Progenitor cell of endocrine pancreas (in vitro differentiated cells): ENCODE measurements around the gene CEP41. TPM values are rescaled to one million over a fixed set of nuclear protein-coding genes. Genes with fewer than 3 reads are reported as not detected.
"Not testable (repeated sequence)": the region's sequence is repeated elsewhere in the genome, so short reads cannot be mapped to it uniquely, and the experiment has no call there.

Experiments used
- DNase-seq: peaks from one replicate; pipeline ENCODE4 v3.0.0; 2021; ENCODE audit warnings: low spot score; ENCODE audit not compliant: unreplicated experiment
- H3K27ac Mint-ChIP-seq: 2 replicates; pipeline ENCODE4 v1.8.0; 2021; ENCODE audit warnings: mild to moderate bottlenecking, moderate library complexity, mixed read lengths
- H3K27me3 Mint-ChIP-seq: 2 replicates; pipeline ENCODE4 v1.8.0; 2021; ENCODE audit warnings: mixed read lengths
- H3K36me3 Mint-ChIP-seq: 2 replicates; pipeline ENCODE4 v1.8.0; 2022; ENCODE audit warnings: mixed read lengths; ENCODE audit not compliant: insufficient read depth
- H3K4me1 Mint-ChIP-seq: 2 replicates; pipeline ENCODE4 v1.8.0; 2021; ENCODE audit warnings: low read depth, mixed read lengths
- H3K4me3 Mint-ChIP-seq: 2 replicates; pipeline ENCODE4 v1.8.0; 2021; ENCODE audit warnings: low read depth, mild to moderate bottlenecking, moderate library complexity, mixed read lengths
- H3K9me3 Mint-ChIP-seq: 2 replicates; pipeline ENCODE4 v1.8.0; 2021; ENCODE audit warnings: low read depth, mixed read lengths
- CTCF ChIP-seq: fragments of 200-600 bp; sonication (generic); IDR thresholded peaks from one replicate; pipeline ENCODE4 v1.5.0; 2021; ENCODE audit warnings: antibody characterized with exemption, mild to moderate bottlenecking; ENCODE audit not compliant: unreplicated experiment
- total RNA-seq: library from RNA; stranded (reverse); gene quantifications from 2 replicates; pipeline ENCODE4 v1.2.1, GENCODE V29; 2021

Gene CEP41
- total RNA-seq, 1 donor from 2014 or later, result 31.8 TPM

DNA sequence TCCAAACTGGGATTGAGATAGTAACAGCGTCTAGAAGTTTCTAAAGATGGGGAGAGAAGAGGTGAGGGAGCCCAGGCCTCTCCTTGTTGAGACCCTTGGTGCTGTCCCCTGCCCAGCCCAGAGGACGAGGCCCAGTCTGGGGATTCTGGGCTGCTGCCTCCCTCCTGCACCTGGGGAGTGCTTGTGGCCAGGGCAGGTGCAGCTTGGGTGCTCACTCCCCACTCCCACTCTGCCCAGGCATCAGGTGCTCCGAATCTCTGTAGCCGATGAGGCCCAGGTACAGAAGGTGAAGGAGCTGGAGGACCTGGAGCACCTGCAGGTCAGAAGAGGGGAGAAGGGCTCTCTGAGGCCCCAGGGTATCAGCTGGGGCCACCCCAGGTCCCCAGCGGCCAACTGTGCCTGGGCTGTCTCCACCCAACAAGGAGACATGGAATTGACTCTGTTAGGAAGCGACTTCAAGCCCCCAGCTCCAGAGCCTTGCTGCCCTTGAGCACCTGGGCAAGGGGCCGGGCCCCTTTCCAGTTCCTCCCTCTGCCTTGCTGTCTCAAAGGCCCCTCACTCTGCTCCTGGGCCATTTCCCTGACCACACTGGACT is 59.9 kb downstream of the CEP41 start:
- peaks cover 11% of the 10 kb centered on the region for H3K9me3 Mint-ChIP-seq
- peaks cover 6% of the 10 kb centered on the region for H3K36me3 Mint-ChIP-seq
- H3K27ac Mint-ChIP-seq, result peak overlapping the region; percentile 98
- no peak for TF ChIP-seq CTCF
- no peak for DNase-seq
- H3K4me1 Mint-ChIP-seq, result peaks cover 17% of the 10 kb centered on the region
- H3K4me3 Mint-ChIP-seq, result no peak overlapping the region
- no peaks in the 10 kb centered on the region for H3K27me3 Mint-ChIP-seq

DNA sequence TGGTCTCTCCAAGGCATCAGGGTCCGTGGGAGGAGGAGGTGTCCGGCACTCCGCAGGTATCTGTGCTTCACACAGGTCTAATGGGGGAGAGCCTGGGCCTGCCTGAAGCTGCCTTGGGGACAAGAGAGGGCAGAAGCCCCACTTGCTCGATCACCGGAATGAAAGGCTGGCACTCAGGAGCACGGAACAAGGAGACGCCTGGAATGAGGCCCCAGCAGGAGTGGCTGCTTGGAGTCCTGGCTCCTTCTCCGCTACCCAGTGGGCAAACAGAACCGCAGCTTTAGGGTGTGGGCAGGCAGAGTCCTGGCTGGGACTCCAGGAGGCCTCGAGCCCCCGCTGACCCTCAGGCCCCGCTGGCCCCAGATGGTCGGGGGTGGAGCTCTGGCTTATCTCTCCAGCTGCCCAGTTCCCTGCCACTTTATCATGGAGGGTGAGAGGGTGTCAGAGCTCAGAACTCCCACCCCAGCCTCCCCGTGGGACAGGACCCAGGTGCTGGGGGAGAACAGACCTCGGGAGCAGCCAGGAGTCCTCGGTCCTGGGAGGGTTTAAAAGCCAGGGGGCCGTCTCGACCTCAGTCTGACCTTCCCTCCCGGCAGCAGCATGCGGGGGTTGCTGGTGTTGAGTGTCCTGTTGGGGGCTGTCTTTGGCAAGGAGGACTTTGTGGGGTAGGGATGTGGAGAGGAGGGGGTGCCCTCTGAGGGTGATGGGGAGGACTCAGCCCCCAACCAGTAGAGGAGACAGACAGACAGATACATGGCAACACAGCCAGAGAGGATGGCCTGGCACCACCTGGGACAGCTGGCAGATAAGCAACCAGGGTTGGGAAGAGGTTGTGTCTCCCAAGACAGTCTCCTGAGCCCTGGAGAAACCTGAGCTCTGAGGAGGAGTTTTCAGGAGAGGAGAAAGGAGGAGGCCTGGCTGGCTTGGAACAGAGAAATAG is 60.6 kb downstream of the CEP41 start, which contains the start of gene CPA1:
Gene CPA1 (plus strand): TSS at position 574 of the 940 bp plus-strand sequence. CDS start 27 bp downstream, at position 601.
- H3K27ac Mint-ChIP-seq, result peak within 1 kb of the TSS; percentile 98
- peaks cover 6% of the 10 kb centered on the region for H3K36me3 Mint-ChIP-seq
- no peak within 1 kb of the TSS for H3K4me3 Mint-ChIP-seq

DNA sequence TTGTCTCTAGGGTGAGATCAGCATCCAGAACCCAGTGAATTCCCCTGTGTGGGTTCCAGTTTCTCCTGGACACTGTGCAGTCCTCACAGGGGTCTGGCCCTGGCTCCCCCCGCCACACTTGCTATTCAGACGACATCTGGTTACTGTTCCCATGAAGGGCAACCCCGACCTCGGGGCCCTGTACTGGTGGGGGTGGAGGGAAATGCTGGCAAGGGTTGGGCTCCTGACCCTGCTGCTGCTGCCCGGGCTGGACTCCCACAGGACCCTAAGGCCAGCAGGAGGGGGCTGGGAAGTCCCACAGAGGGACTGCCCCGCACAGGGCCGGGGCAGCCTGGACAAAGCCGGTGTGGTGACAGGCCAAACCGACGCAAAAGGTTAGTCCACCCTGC is 61.3 kb downstream of the CEP41 start:
- peaks cover 6% of the 10 kb centered on the region for H3K36me3 Mint-ChIP-seq

More for the DNA sequence above, 60.6 kb downstream of the CEP41 start, which contains the start of gene CPA1:
- no peak for TF ChIP-seq CTCF
- peaks cover 11% of the 10 kb centered on the region for H3K9me3 Mint-ChIP-seq
- H3K27me3 Mint-ChIP-seq, result no peaks in the 10 kb centered on the region
- peak; percentile 46 for DNase-seq
- peaks cover 17% of the 10 kb centered on the region for H3K4me1 Mint-ChIP-seq

GRCh38 chr7:130379019-130379418 is 61.8 kb downstream of the CEP41 start:
- Mint-ChIP-seq H3K27me3 (no peaks in the 10 kb centered on the region), H3K4me3 (no peak overlapping the region), H3K4me1 (peaks cover 23% of the 10 kb centered on the region), H3K9me3 (peaks cover 11% of the 10 kb centered on the region), H3K27ac (peak overlapping the region; percentile 98), H3K36me3 (peaks cover 6% of the 10 kb centered on the region)
- no peak for TF ChIP-seq CTCF
- DNase-seq, result no peak

More for the DNA sequence above, 61.3 kb downstream of the CEP41 start:
- Mint-ChIP-seq H3K4me1 (peaks cover 18% of the 10 kb centered on the region), H3K27ac (peak overlapping the region; percentile 98), H3K27me3 (no peaks in the 10 kb centered on the region), H3K4me3 (no peak overlapping the region), H3K9me3 (peaks cover 11% of the 10 kb centered on the region)
- no peak for TF ChIP-seq CTCF
- no peak for DNase-seq

DNA sequence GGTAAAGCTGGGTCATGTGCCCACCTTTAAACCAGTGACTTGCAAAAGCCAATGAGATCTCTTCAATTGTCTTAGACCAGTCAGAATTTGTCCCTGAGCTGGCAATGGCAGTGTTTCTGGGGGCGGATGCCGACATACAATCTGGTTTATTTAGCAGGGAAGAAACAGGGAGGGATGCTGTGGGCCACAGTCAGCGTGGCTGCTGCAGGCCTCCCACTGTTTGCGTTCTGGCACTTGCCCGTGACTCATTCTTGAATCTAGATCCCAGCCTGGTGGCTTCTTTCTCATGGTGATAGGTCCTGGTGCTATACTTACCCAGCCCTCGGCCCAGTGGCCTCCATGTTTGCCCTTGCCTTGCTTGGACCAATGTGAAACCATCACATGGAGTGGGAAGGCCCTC is 63.6 kb downstream of the CEP41 start:
- H3K36me3 Mint-ChIP-seq, result peaks cover 6% of the 10 kb centered on the region
- H3K4me1 Mint-ChIP-seq, result peaks cover 41% of the 10 kb centered on the region
- TF ChIP-seq CTCF, result no peak
- no peak overlapping the region for H3K4me3 Mint-ChIP-seq
- peaks cover 11% of the 10 kb centered on the region for H3K9me3 Mint-ChIP-seq
- H3K27ac Mint-ChIP-seq, result no peak overlapping the region
- H3K27me3 Mint-ChIP-seq, result no peaks in the 10 kb centered on the region
- DNase-seq, result no peak

DNA sequence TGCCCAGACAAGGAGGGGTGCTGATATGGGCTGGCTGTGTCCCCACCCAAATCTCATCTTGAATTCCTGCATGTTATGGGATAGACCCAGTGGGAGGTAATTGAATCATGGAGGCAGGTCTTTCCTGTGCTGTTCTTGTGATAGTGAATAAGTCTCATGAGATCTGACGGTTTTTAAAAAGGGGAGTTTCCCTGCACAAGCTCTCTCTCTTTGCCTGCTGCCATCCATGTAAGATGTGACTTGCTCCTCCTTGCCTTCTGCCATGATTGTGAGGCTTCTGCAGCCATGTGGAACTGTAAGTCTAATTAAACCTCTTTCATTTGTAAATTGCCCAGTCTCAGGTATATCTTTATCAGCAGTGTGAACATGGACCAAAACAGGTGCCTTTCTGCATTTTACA is 64.4 kb downstream of the CEP41 start:
- Mint-ChIP-seq H3K4me1 (peaks cover 45% of the 10 kb centered on the region), H3K27ac (peak overlapping the region; percentile 82), H3K9me3 (peaks cover 14% of the 10 kb centered on the region)
- not testable (repeated sequence) for DNase-seq, H3K36me3 Mint-ChIP-seq, H3K4me3 Mint-ChIP-seq, H3K27me3 Mint-ChIP-seq
